ENCODE measurements around the gene SLC35F4.
"Not testable (repeated sequence)": the region's sequence is repeated elsewhere in the genome, so short reads cannot be mapped to it uniquely, and the experiment has no call there.

SLC35F4 gene

DNA sequence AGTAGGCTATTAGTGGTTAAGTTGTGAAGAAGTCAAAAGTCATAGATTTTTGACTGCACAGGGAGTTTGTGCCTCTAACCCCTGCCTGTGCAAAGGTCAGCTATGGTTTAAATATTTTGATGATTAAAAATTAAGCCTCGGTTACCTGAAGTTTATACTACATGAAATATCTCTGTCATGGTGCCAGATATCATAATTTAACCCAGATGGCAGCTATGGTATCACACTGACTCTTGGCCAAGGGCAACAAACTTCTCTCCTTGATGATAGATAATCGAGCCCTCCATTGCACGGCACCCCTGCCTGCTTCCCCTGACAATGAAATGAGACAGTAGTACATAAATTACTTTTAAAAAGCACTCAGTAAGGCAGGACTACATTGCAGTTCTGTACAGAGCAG lies 80.8 kb downstream of the SLC35F4 start:
- DNase-seq = no peak

DNA sequence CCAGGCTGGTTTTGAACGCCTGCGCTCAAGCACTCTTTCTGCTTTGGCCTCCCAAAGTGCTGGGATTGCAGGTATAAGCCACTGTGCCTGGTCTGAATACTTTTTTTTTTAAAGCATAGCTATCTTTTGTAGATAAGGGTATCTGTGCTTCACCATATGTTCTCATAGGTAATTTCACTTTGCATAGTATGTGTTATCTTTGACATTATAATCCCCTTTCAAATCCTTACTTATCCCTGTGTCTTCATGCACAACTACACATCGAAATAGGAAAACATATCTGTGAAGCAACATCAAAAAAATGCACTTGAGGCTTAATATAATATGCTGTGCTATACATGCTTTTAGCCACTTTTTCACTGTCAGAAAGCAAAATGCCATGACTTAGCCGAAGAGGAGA lies 94.1 kb downstream of the SLC35F4 start:
- DNase-seq = no peak

- DNase-seq = no peak
Observed at GRCh38 chr14:57769863-57770523, 95.9 kb downstream of the SLC35F4 start.

GRCh38 chr14:57761800-57762199 lies 104.1 kb downstream of the SLC35F4 start:
- DNase-seq = no peak

DNA sequence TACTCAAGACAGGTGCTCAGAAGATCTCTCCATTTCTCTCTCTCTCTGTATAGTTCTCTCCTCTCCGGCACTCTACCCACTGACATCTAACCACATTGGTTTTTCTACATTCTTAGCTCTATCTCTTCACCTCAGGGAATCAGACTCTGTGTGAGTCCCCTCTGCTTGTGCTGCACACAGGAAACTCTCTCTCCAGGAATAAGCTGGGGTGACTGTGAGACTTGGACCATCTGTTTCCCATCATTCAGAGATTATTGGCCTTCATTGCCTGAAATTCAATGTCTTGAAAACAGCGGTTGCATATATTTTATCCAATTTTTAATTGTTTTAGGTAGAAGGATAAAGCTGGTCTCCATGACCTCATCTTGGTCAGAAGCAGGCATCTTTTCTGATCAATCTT lies 105.0 kb downstream of the SLC35F4 start:
- no peak for DNase-seq

DNA sequence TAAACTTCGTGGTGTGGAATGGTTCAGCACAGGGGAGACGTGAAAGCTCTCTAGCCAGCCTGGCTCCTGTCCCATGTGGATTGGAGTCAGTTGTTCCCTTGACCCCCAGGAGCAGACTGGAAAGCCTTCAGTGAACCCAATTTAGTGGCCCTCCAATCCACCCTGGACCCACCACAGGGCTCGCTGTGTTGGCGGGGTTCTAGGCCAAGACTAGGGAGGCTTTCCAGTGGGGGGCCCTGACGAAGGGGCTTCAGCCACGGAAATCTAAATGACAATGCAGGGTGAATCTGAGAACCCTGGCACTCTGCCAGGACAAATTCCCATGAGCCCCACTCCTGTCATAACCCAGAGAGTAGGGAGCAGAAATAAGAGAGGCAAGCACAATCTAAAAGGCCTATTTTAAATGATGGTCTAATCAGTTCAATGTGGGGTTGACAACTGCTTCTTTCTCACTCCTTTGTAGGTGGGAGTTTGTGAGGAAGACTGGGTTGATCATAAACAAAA lies 110.8 kb downstream of the SLC35F4 start:
- DNase-seq = no peak

DNA sequence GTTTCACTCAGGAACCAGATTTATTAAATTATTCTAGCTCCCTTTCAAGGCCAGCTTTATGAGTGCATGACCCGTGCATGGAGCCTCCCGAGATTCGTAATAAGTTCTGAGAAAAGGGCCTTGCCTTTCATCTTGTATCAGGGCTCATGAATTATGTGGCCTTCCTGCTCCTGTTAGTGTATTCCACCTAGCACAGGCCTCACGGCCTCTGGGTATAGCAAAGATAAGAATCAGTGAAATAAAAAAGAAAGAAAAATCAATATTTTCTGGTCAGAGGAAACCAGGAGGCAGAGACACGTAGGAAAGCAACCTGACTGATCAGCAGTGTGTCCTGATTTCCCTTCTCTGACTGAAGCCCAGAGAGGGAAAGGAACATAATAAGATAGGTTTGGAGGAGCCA lies 111.4 kb downstream of the SLC35F4 start:
- DNase-seq = no peak

DNA sequence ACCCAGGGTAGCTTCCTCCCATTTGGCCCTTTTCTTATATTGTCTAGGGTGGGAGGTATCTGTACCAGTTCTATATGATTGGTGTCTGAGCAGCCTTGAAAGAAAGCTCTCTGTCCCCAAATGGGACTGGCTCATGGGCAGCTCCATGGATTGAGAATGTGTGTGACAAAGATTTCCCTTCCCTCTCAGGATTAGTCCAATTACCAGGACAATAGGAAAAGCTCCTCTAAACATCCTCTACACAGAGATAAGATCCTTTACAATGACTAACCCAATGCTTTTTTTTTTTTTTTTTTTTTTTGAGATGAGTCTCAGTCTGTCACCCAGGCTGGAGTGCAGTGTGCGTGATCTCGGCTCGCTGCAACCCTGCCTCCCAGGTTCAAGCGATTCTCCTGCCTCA lies 112.1 kb downstream of the SLC35F4 start:
- no peak for DNase-seq

DNA sequence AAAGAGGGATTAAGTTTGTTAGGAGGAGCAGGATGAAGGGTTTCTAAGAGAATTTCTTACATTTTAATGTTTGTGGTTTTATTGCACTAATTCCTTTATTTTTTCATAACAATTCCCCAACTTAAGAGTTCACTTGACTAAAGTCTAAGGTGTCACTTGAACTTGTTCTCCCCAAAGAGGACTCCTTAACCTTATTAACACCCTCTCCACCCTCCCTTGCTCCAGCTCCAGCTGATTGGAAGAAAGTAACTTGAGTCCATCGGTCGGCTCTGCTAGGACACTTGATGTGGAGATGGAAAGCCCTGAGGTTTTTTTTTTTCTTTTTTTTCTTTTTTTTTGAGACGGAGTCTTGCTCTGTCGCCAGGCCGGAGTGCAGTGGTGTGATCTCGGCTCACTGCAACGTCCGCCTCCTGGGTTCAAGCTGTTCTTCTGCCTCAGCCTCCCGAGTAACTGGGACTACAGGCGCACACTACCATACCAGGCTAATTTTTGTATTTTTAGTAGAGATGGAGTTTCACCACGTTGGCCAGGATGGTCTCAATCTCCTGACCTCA lies 113.7 kb downstream of the SLC35F4 start:
- not testable (repeated sequence) for DNase-seq

GRCh38 chr14:57751400-57751799 lies 114.5 kb downstream of the SLC35F4 start:
- no peak for DNase-seq

GRCh38 chr14:57749267-57749666 lies 116.6 kb downstream of the SLC35F4 start:
- DNase-seq = no peak

DNA sequence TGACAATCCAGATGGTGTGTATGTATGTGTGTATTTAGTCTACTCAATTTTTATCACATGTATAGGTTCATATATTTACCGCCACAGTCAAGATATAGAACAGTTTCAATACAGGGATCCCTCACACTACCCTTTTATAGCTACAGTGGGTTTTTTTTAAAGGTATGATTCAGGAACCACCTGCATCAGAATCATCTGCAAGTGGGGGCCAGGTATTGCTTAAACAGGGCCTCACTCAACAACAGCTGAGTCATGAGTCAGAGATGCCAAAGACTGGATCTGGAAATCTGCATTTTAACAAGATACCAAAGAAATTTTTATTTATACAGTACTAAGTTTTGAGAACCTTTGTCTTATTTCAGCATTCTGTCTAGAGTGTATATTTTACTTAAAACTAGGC lies 117.6 kb downstream of the SLC35F4 start:
- DNase-seq = no peak

DNA sequence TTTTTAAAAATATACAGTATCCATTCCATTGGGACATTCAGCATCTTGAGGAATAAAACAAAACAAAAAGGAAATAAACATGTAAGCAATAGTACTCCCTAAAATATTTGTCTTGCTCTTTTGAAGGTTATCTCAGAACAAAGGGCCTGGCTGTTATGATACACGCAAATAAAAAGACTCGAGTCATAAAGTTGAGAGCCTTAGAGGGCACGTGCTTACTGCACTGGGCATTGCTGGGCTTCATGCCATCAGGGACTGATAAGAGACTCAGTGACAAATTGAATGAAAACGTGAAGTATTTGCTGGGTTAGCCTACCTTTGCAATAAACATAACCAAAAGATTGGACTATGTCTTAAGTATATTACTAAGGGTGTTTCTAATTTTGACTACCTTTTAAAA lies 118.9 kb downstream of the SLC35F4 start:
- DNase-seq = no peak

- DNase-seq = no peak
Observed at GRCh38 chr14:57746563-57746962, 119.3 kb downstream of the SLC35F4 start.

- DNase-seq = no peak
Observed at GRCh38 chr14:57739516-57739915, 126.4 kb downstream of the SLC35F4 start.

GRCh38 chr14:57737598-57737997 lies 128.3 kb downstream of the SLC35F4 start:
- no peak for DNase-seq

DNA sequence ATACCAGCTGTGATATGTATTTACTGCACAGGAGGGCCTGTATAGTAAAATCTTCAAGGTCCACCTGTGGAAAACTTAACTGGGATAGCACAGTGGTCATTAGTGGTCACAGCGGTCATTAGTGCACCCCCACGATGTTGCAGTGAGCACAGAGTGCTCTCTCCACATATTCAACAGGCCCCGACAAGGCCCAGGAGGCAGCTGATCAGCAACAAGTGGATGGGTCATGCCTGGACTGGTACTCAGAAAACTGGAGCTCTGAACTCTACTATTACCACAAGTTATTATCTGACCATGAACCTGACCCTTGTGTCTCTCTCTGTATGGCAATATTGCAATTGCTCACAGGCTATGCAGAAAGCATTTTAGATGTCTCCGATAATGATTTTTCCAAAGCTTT lies 129.5 kb downstream of the SLC35F4 start:
- DNase-seq = no peak

- DNase-seq = no peak
Observed at GRCh38 chr14:57735276-57735675, 130.6 kb downstream of the SLC35F4 start.

DNA sequence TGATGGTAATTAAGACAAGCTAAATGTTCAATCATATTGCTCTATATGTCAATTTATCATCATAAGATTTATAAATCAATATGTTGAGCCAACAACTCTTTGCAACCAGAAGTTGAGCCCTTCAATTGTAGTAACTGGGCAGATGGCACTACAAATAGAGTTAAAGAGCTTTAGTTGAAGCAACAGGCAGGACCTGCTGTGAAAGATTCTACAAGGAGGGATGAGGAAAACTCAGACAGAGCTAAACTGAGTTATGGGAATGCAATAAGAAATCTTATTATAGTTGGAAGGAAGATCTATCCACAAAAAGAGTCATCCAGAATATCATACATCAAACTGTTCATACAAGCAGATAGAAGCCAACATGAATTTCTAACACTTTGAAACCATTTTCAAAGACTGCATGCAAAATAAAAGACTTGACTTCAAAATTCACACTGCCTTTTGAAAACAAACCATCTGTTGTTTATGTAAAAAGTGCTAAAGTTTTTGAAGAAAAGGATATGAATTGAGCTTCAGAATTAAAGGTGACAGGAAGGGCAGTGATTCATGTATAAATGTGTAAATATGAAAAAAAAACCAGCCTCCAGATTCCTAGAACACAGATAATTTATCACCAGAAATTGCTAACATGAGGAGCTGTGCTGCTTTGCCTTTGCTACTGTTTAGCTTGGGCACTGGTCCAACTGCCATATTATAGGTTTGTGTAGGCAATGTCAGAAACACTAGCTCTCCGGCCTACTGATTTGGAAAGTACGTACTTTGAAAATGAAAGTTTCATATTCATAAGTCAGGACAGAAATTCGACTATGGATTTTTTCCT lies 133.2 kb downstream of the SLC35F4 start:
- peak; percentile 61 for DNase-seq

GRCh38 chr14:57729208-57730187 lies 136.4 kb downstream of the SLC35F4 start:
- no peak for DNase-seq

GRCh38 chr14:57725399-57726077 lies 140.4 kb downstream of the SLC35F4 start:
- DNase-seq = no peak

DNA sequence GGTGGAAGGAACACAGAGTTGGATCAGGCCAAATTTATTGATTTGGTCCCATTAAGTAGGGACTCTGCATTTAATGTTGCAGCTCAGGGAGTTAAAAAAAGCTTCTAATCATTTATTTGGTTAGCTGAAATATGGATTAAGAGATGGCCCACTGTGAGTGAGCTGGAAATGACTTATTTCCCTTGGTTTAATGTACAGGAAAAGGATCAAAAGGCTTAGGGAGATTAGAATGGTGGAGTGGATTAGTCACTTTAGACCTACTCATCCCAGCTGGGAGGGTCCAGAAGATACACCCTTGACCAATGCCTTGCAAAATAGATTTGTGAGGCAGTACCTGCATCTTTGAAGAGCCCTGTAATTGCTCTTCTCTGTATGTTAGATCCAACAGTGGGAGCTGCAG lies 143.8 kb downstream of the SLC35F4 start:
- DNase-seq = not testable (repeated sequence)

Measured in femur (tissue), 1 donor.